Breast epithelium (tissue), 4 donors: Measurements from ENCODE around the gene CXorf65. TPM values are rescaled to one million over a fixed set of nuclear protein-coding genes. Genes with fewer than 3 reads are reported as not detected.

Source experiments
- DNase-seq, 2 donors: peaks; one replicate each; pipeline ENCODE4 v3.0.0-alpha.2; 2019; ENCODE audit warnings: low spot score in 2 of 2
- H3K27ac ChIP-seq, 2 donors: fragments of 200-600 bp; sonication (generic) in 1 of 2; one replicate each; pipeline ENCODE4 v1.5.1; 2016 to 2019; ENCODE audit warnings: mild to moderate bottlenecking in 1 of 2
- H3K27me3 ChIP-seq, 2 donors: fragments of 200-600 bp; sonication (generic) in 1 of 2; one replicate each; pipeline versions ENCODE4 v1.5.1 to v1.6.0; 2017 to 2019; ENCODE audit warnings: control low read depth in 1 of 2, mild to moderate bottlenecking in 1 of 2
- H3K36me3 ChIP-seq: fragments of 200-600 bp; one replicate; pipeline ENCODE4 v1.5.1; 2019
- H3K4me1 ChIP-seq, 2 donors: fragments of 200-600 bp; sonication (generic); one replicate each; pipeline ENCODE4 v1.5.1; 2016 to 2019; ENCODE audit warnings: control low read depth in 1 of 2
- H3K4me3 ChIP-seq, 3 donors: fragments of 200-600 bp; sonication (generic); 1 replicate in 2 of 3; 2 replicates in 1 of 3; pipeline ENCODE4 v1.5.1; 2016 to 2019; ENCODE audit warnings: mild to moderate bottlenecking in 3 of 3, moderate library complexity in 2 of 3
- H3K9me3 ChIP-seq, 2 donors: fragments of 200-600 bp; sonication (generic) in 1 of 2; one replicate each; pipeline ENCODE4 v1.5.1; 2016 to 2019; ENCODE audit warnings: control low read depth in 1 of 2
- POLR2A ChIP-seq: fragments of 450-650 bp; IDR thresholded peaks from one replicate; pipeline ENCODE4 v1.6.1; 2016; ENCODE audit warnings: antibody characterized with exemption, mild to moderate bottlenecking, moderate library complexity
- POLR2AphosphoS5 ChIP-seq, 3 donors: sonication (generic); formaldehyde crosslinking; IDR thresholded peaks; one replicate each; pipeline ENCODE4 v1.6.1; 2017; ENCODE audit warnings: antibody characterized with exemption in 3 of 3
- intact Hi-C: fragments of 100-400 bp; cut with DNase I; formaldehyde crosslinking; loops from one replicate; pipeline ENCODE4 v1.15.1; 2023; ENCODE audit warnings: low total_unique reads
- total RNA-seq, 3 donors: library from RNA; depleted of rRNA; stranded (reverse); fragments of >200 nt; gene quantifications; one replicate each; pipeline ENCODE4 v1.1.0, GENCODE V29; 2016
- TF ChIP-seq, protein P1 (sequence below), 3 donors: fragments of 450-650 bp; IDR thresholded peaks; one replicate each; pipeline ENCODE4 v1.5.1; 2016 to 2017; ENCODE audit warnings: antibody characterized with exemption in 3 of 3, mild to moderate bottlenecking in 3 of 3, moderate library complexity in 3 of 3

CXorf65 gene
- total RNA-seq, 3 donors from 2014 or later, result not detected

DNA sequence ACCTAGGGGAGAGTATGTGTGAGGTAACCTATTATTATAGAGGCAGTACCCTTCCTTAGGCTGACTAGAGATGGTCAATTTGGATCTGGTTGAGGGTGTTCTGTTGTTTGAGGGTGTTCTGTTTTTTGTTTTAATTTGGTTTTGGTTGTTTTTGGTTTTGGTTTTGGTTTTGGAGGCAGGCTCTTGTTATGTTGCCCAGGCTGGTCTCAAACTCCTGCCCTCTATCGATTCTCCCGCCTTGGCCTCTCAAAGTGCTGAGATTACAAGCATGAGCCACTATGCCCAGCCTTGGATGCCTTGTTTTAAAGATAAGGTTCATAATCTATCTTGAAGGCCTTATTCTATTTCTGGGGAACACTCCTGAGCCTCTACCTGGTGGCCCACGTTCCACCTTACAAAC lies 912 bp downstream of the CXorf65 start:
- no peak overlapping the region for H3K27ac ChIP-seq
- no peaks in the 10 kb centered on the region for H3K4me1 ChIP-seq
- H3K36me3 ChIP-seq, result no peaks in the 10 kb centered on the region
- H3K4me3 ChIP-seq, result no peak overlapping the region
- no peaks in the 10 kb centered on the region for H3K9me3 ChIP-seq
- peaks cover 0 to 53% of the 10 kb centered on the region in 2 donors for H3K27me3 ChIP-seq
- intact Hi-C loops, result no loop called here
- DNase-seq, result no peak
- TF ChIP-seq, protein P1, sequence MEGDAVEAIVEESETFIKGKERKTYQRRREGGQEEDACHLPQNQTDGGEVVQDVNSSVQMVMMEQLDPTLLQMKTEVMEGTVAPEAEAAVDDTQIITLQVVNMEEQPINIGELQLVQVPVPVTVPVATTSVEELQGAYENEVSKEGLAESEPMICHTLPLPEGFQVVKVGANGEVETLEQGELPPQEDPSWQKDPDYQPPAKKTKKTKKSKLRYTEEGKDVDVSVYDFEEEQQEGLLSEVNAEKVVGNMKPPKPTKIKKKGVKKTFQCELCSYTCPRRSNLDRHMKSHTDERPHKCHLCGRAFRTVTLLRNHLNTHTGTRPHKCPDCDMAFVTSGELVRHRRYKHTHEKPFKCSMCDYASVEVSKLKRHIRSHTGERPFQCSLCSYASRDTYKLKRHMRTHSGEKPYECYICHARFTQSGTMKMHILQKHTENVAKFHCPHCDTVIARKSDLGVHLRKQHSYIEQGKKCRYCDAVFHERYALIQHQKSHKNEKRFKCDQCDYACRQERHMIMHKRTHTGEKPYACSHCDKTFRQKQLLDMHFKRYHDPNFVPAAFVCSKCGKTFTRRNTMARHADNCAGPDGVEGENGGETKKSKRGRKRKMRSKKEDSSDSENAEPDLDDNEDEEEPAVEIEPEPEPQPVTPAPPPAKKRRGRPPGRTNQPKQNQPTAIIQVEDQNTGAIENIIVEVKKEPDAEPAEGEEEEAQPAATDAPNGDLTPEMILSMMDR (IDR thresholded peaks at IDR 0.05), result no peak
- no peak for TF ChIP-seq POLR2A
- no peak for TF ChIP-seq POLR2AphosphoS5 (IDR thresholded peaks at IDR 0.05)

DNA sequence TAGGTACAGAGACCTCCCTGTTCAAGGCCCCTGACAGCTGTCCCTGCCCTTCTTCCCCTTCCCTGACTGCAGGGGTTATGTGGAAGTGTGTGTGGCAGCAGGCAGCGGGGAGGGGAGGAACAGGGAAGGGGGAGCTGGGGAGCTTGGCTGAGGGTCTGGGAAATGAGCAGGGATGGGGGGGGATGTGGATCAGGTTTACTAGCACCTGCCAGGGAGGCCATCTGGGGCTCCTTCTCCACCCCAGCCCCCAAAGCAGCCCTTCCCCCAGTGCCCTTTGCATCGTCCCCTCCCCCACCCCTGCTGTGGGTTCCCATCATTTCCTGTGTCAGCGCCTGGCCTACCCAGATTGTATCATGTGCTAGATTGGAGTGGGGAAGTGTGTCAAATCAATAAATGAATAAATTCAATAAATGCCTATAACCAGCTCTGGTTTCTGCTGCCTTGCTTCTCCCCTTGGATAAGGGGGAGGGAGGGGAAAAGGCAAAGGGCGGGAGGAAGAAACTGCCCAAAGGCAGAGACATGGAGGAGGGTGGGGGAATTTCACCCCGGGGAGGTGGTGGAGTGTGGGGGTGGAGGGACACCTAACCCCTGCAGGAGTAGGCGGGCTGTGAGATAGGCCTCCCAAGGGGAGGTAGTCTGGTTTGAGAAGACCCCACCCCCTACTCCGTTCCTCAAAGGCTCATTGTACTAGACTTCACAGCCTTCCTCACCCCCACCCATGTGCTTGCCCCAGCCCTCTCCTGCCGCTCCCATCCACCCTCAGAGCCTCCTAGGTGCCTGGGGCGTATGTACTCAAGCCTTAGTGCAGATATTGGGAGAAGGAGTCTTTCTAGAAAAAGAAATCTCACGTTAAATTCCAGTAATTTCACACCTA lies 3.2 kb downstream of the CXorf65 start:
- H3K9me3 ChIP-seq, result no peaks in the 10 kb centered on the region
- TF ChIP-seq, protein P1 (IDR thresholded peaks at IDR 0.05), result no peak
- TF ChIP-seq POLR2AphosphoS5 (IDR thresholded peaks at IDR 0.05) (no peak), POLR2A (no peak)
- intact Hi-C loops, result no loop called here
- no peaks in the 10 kb centered on the region for H3K36me3 ChIP-seq
- no peak overlapping the region for H3K4me3 ChIP-seq
- peak overlapping the region; percentile 48 to 73 for H3K27ac ChIP-seq
- H3K27me3 ChIP-seq, result peaks cover 0 to 57% of the 10 kb centered on the region in 2 donors
- no peaks in the 10 kb centered on the region for H3K4me1 ChIP-seq
- no peak for DNase-seq

DNA sequence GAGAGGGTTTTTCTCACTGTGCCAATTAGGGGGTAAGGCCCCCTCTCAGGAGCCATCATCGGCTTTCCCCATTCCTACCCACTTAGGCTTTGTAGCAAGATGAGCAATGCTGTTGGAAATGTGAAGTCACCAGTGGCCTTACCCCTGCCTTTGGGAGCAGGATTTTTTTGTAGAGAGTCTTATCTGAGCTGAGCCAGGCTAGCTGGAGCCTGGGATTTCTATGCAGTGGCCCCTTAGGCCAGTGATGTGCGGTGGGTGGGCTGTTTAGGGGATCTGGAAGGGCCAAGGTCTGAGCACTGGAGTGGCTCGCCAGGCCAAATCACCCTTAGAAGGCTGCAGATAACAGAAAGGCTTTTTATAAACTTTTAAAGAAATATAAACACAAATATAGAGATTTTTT lies 4.2 kb downstream of the CXorf65 start:
- DNase-seq, result no peak
- H3K36me3 ChIP-seq, result no peaks in the 10 kb centered on the region
- H3K4me1 ChIP-seq, result no peaks in the 10 kb centered on the region
- TF ChIP-seq, protein P1 (IDR thresholded peaks at IDR 0.05), result no peak
- TF ChIP-seq POLR2A, result no peak
- no peak for TF ChIP-seq POLR2AphosphoS5 (IDR thresholded peaks at IDR 0.05)
- intact Hi-C loops, result no loop called here
- no peak overlapping the region for H3K27ac ChIP-seq
- no peak overlapping the region for H3K4me3 ChIP-seq
- H3K27me3 ChIP-seq, result peaks cover 0 to 66% of the 10 kb centered on the region in 2 donors
- H3K9me3 ChIP-seq, result no peaks in the 10 kb centered on the region

DNA sequence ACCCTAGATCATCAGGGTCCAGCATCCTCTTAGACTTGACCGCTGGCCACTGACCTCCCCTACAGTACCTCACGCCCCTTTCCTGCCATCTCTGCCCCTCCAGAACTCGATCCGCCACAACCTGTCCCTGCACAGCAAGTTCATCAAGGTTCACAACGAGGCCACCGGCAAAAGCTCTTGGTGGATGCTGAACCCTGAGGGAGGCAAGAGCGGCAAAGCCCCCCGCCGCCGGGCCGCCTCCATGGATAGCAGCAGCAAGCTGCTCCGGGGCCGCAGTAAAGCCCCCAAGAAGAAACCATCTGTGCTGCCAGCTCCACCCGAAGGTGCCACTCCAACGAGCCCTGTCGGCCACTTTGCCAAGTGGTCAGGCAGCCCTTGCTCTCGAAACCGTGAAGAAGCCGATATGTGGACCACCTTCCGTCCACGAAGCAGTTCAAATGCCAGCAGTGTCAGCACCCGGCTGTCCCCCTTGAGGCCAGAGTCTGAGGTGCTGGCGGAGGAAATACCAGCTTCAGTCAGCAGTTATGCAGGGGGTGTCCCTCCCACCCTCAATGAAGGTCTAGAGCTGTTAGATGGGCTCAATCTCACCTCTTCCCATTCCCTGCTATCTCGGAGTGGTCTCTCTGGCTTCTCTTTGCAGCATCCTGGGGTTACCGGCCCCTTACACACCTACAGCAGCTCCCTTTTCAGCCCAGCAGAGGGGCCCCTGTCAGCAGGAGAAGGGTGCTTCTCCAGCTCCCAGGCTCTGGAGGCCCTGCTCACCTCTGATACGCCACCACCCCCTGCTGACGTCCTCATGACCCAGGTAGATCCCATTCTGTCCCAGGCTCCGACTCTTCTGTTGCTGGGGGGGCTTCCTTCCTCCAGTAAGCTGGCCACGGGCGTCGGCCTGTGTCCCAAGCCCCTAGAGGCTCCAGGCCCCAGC lies 5.7 kb downstream of the CXorf65 start:
- TF ChIP-seq, protein P1 (IDR thresholded peaks at IDR 0.05), result no peak
- TF ChIP-seq POLR2A, result no peak
- TF ChIP-seq POLR2AphosphoS5 (IDR thresholded peaks at IDR 0.05), result no peak
- H3K4me1 ChIP-seq, result no peaks in the 10 kb centered on the region
- no peak overlapping the region for H3K4me3 ChIP-seq
- DNase-seq, result no peak
- no peaks in the 10 kb centered on the region for H3K36me3 ChIP-seq
- intact Hi-C loops, result no loop called here
- H3K27ac ChIP-seq, result no peak overlapping the region
- H3K9me3 ChIP-seq, result no peaks in the 10 kb centered on the region
- H3K27me3 ChIP-seq, result peaks cover 0 to 70% of the 10 kb centered on the region in 2 donors
